ENCODE results near the gene SLC18A3.

The SLC18A3 gene

GRCh38 chr10:49629431-49629881 is 19.3 kb downstream of the SLC18A3 start:
- no peak for DNase-seq

- DNase-seq, result no peak
Measured at GRCh38 chr10:49631975-49632374, 21.9 kb downstream of the SLC18A3 start.

- DNase-seq, result no peak
Measured at GRCh38 chr10:49632406-49633317, 22.6 kb downstream of the SLC18A3 start.

GRCh38 chr10:49633327-49634068 is 23.4 kb downstream of the SLC18A3 start:
- DNase-seq, result no peak

- DNase-seq, result no peak
Measured at GRCh38 chr10:49634069-49634660, 24.1 kb downstream of the SLC18A3 start.

- no peak for DNase-seq
Measured at GRCh38 chr10:49642311-49642710, 32.2 kb downstream of the SLC18A3 start.

GRCh38 chr10:49643241-49644034 is 33.3 kb downstream of the SLC18A3 start:
- DNase-seq, result no peak

GRCh38 chr10:49644035-49644646 is 34.0 kb downstream of the SLC18A3 start:
- DNase-seq, result no peak

GRCh38 chr10:49645417-49645816 is 35.3 kb downstream of the SLC18A3 start:
- no peak for DNase-seq

- no peak for DNase-seq
Measured at GRCh38 chr10:49645871-49646870, 36.1 kb downstream of the SLC18A3 start.

GRCh38 chr10:49647554-49647953 is 37.4 kb downstream of the SLC18A3 start:
- no peak for DNase-seq

GRCh38 chr10:49647985-49648795 is 38.1 kb downstream of the SLC18A3 start:
- DNase-seq, result no peak

GRCh38 chr10:49649294-49649693 is 39.2 kb downstream of the SLC18A3 start:
- DNase-seq, result no peak

- no peak for DNase-seq
Measured at GRCh38 chr10:49649936-49650723, 40.0 kb downstream of the SLC18A3 start.

GRCh38 chr10:49650724-49651034 is 40.6 kb downstream of the SLC18A3 start:
- DNase-seq, result no peak

- DNase-seq, result no peak
Measured at GRCh38 chr10:49651039-49651835, 41.1 kb downstream of the SLC18A3 start.

GRCh38 chr10:49651917-49652316 is 41.8 kb downstream of the SLC18A3 start:
- no peak for DNase-seq
